AG04449 (cell line): ENCODE data around the gene GTF2A1.
"Not testable (repeated sequence)": the region's sequence is repeated elsewhere in the genome, so short reads cannot be mapped to it uniquely, and the experiment has no call there.

ENCODE experiments used
- CTCF ChIA-PET: fragments of 350-600 bp; formaldehyde crosslinking; extraction: SDS; loops from one replicate; lab custom pipeline; 2021; ENCODE audit warnings: antibody characterized with exemption; lab: Yijun Ruan, JAX
- POLR2A ChIA-PET: fragments of 400-600, 350-600 bp; formaldehyde crosslinking; extraction: SDS; loops from one replicate; lab custom pipeline; 2020; ENCODE audit warnings: antibody characterized with exemption, inconsistent platforms; lab: Yijun Ruan, JAX
- DNase-seq: peaks from one replicate; pipeline ENCODE4 v3.0.0-alpha.2; 2010; ENCODE audit warnings: low read depth, low spot score
- H3K4me3 ChIP-seq: 2 replicates; pipeline ENCODE4 v1.5.1; 2011; ENCODE audit warnings: low read depth, mild to moderate bottlenecking, control low read depth, low read length
- CTCF ChIP-seq: IDR thresholded peaks from one replicate; pipeline ENCODE4 v1.5.1; 2011; ENCODE audit warnings: mild to moderate bottlenecking, moderate library complexity, low read length, control low read depth, inconsistent platforms; ENCODE audit not compliant: insufficient read depth; ENCODE audit errors: missing control alignments

Gene GTF2A1

DNA sequence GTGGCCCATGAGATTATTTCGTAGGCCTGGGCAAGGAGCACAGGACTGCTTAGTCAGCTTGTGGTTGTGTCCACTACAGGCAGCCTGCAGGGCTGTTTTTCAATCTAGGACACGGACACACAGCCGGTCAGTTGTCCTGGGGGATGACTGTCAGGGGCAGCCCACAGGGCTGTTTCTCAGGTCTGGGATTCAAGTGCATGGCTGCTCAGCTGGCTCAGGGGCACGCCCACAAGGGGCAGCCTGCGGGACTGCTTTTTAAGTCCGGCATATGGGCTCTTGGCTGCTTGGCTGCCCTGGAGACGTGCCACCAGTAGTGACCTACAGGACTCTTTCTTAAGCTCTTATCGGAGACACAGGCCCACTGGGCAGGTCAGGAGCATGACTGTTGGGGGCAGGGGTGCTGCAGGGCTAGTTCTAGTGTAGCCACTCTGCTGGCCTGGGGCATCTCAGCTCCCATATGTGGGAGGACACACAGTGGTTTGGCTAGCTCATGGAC, 26.6 kb upstream of the GTF2A1 start:
- ChIA-PET CTCF (interaction anchor here (1.4 kb wide), 1 partner anchor 22 kb away, joined by 3 read pairs; no protein-coding TSS in a partner anchor), POLR2A (interaction anchor here (1.4 kb wide), 1 partner anchor 27 kb away, joined by 3 read pairs; the partner anchor contains the start of gene GTF2A1)
- no peak for DNase-seq
- no peak overlapping the region for H3K4me3 ChIP-seq
- TF ChIP-seq CTCF = no peak

- POLR2A ChIA-PET = interaction anchor here (1.4 kb wide), 1 partner anchor 26 kb away, joined by 3 read pairs; the partner anchor contains the start of gene GTF2A1
- CTCF ChIA-PET = interaction anchor here (1.4 kb wide), 1 partner anchor 23 kb away, joined by 3 read pairs; no protein-coding TSS in a partner anchor
- no peak for TF ChIP-seq CTCF
- no peak overlapping the region for H3K4me3 ChIP-seq
- DNase-seq = no peak
These were observed 25.9 kb upstream of the GTF2A1 start for GRCh38 chr14:81246461-81247270.

DNA sequence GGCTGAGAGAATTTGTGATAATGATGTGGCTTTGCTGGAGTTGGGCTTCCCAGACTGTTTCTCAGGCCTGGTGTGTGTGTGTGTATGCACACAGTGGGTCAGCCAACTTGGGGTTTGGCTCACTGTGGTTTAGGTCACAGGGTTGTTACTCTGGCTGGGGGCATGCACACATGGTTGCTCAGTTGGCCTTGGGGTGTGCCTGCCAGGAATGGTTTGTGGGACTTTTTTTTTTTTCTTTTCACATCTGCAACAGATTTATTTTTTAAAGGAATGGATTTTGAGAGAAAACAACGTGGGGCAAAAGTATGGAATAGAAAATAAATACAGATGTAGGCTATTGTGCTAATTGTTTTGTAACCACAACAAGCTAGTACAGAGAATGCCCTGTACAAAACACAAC, 25.0 kb upstream of the GTF2A1 start:
- TF ChIP-seq CTCF = no peak
- ChIA-PET POLR2A (no interaction called here), CTCF (no interaction called here)
- H3K4me3 ChIP-seq = no peak overlapping the region
- DNase-seq = no peak

DNA sequence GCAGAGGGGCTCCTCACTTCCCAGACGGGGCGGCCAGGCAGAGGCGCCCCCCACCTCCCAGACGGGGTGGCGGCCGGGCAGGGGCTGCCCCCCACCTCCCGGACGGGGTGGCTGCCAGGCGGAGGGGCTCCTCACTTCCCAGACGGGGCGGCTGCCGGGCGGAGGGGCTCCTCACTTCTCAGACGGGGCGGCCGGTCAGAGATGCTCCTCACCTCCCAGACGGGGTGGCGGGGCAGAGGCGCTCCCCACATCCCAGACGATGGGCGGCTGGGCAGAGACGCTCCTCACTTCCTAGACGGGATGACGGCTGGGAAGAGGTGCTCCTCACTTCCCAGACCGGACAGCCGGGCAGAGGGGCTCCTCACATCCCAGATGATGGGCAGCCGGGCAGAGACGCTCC, 23.7 kb upstream of the GTF2A1 start:
- POLR2A ChIA-PET, DNase-seq, CTCF ChIA-PET, H3K4me3 ChIP-seq: not testable (repeated sequence)

DNA sequence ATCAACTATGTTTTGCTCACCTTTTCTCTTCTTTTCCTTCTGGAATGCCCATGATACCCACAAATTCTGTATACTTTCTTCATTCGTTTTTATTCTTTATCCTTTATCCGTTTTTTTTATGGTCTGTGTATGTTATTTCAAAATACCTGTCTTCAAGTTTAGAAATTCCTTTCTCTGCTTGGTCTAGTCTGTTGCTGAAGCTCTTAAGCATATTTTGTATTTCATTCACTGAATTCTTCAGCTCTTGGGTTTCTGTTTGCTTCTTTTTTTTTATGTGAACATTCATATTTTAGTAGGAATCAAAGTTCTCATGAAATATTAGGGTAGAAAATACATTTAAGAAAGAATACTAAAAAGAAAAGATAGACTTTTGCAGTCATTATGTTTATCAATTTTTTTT, 22.7 kb upstream of the GTF2A1 start:
- no peak for DNase-seq
- no peak for TF ChIP-seq CTCF
- ChIA-PET CTCF (no interaction called here), POLR2A (no interaction called here)
- H3K4me3 ChIP-seq = no peak overlapping the region

DNA sequence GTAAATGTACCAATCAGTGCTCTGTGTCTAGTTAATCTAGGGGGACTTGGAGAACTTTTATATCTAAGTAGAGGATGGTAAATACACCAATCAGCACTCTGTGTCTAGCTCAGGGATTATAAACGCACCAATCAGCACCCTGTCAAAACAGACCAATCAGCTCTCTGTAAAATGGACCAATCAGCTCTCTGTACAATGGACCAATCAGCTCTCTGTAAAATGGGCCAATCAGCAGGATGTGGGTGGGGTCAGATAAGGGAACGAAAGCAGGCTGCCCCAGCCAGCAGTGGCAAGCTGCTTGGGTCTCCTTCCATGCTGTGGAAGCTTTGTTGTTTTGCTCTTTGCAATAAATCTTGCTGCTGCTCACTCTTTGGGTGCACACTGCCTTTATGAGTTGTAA, 16.1 kb upstream of the GTF2A1 start:
- DNase-seq, POLR2A ChIA-PET, CTCF ChIA-PET, H3K4me3 ChIP-seq: not testable (repeated sequence)

DNA sequence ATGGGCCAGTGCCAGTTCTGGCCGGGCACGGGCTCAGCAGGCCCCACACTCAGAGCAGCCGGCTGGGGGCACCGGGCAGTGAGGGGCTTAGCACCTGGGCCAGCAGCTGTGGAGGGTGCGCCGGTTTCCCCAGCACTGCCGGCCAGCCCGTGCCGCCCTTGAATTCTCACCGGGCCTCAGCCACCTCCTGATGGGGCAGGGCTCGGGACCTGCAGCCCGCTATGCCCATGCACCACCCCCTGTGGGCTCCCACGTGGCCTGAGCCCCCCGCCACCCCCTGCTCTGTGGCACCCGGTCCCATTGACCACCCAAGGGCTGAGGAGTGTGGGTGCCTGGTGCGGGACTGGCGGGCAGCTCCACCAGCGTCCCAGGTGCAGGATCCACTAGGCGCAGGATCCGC, 15.4 kb upstream of the GTF2A1 start:
- DNase-seq = no peak
- H3K4me3 ChIP-seq = no peak overlapping the region
- no peak for TF ChIP-seq CTCF
- CTCF ChIA-PET = no interaction called here
- POLR2A ChIA-PET = no interaction called here
